Left forelimb (tissue), 1 donor: ENCODE data around the gene TDP2.
"Not testable (repeated sequence)": the region's sequence is repeated elsewhere in the genome, so short reads cannot be mapped to it uniquely, and the experiment has no call there.

Experiments
- DNase-seq: peaks from one replicate; pipeline ENCODE4 v3.0.0-alpha.2; 2018; ENCODE audit warnings: low spot score

Gene TDP2

GRCh38 chr6:24648276-24648675, 18.4 kb downstream of the TDP2 start:
- DNase-seq = no peak

- no peak for DNase-seq
Measured at GRCh38 chr6:24646771-24647170, 19.9 kb downstream of the TDP2 start.

GRCh38 chr6:24644377-24644776, 22.3 kb downstream of the TDP2 start:
- no peak for DNase-seq

- no peak for DNase-seq
Measured at GRCh38 chr6:24643920-24644319, 22.8 kb downstream of the TDP2 start.

GRCh38 chr6:24642061-24642460, 24.6 kb downstream of the TDP2 start:
- DNase-seq = no peak

GRCh38 chr6:24640631-24641030, 26.1 kb downstream of the TDP2 start:
- not testable (repeated sequence) for DNase-seq

GRCh38 chr6:24640166-24640565, 26.5 kb downstream of the TDP2 start:
- no peak for DNase-seq

- no peak for DNase-seq
Measured at GRCh38 chr6:24636681-24637080, 30.0 kb downstream of the TDP2 start.

GRCh38 chr6:24632573-24632972, 34.1 kb downstream of the TDP2 start:
- DNase-seq = no peak

GRCh38 chr6:24631671-24632070, 35.0 kb downstream of the TDP2 start:
- DNase-seq = no peak

GRCh38 chr6:24630856-24631505, 35.7 kb downstream of the TDP2 start:
- DNase-seq = no peak

GRCh38 chr6:24621626-24622289, 44.9 kb downstream of the TDP2 start:
- no peak for DNase-seq

GRCh38 chr6:24620637-24621036, 46.1 kb downstream of the TDP2 start:
- DNase-seq = no peak

GRCh38 chr6:24619661-24620060, 47.0 kb downstream of the TDP2 start:
- DNase-seq = no peak

GRCh38 chr6:24614648-24615047, 52.1 kb downstream of the TDP2 start:
- no peak for DNase-seq

GRCh38 chr6:24614043-24614420, 52.7 kb downstream of the TDP2 start:
- no peak for DNase-seq

- DNase-seq = no peak
Measured at GRCh38 chr6:24613361-24614042, 53.2 kb downstream of the TDP2 start.

- DNase-seq = no peak
Measured at GRCh38 chr6:24610672-24611071, 56.0 kb downstream of the TDP2 start.

- no peak for DNase-seq
Measured at GRCh38 chr6:24607310-24608105, 59.2 kb downstream of the TDP2 start.

- DNase-seq = no peak
Measured at GRCh38 chr6:24606200-24606930, 60.3 kb downstream of the TDP2 start.

GRCh38 chr6:24603241-24603640, 63.5 kb downstream of the TDP2 start:
- DNase-seq = no peak

GRCh38 chr6:24600903-24601302, 65.8 kb downstream of the TDP2 start:
- no peak for DNase-seq
